Measurements from ENCODE around the gene HOXB3.
A peak's percentile ranks its signal among the peaks of the same experiment; 100 is the strongest.

Gene HOXB3

DNA sequence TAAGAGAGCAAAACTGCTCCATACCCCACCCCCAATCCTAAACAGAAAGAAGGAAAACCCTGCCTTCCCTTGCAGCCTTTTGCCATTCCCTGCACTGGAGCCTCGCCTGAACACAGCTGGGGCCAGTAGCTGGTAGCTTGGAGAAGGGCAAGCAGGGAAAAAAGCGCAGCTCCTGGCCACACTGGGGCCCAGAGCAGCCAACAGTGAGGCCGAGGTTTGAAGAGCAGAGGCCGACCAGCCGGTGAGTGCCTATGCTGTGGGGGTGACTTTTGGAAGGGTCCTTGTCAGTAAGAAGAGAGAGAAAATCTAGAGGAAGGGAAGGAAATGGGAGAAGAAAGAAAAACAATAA, 39.3 kb upstream of the HOXB3 start:
- DNase-seq, result no peak
- TF ChIP-seq POLR2A (IDR thresholded peaks at IDR 0.05; ENCODE audit: low read length), result no peak
- no peak for TF ChIP-seq GATA1 (IDR thresholded peaks at IDR 0.05; ENCODE audit: low read depth, low read length)

DNA sequence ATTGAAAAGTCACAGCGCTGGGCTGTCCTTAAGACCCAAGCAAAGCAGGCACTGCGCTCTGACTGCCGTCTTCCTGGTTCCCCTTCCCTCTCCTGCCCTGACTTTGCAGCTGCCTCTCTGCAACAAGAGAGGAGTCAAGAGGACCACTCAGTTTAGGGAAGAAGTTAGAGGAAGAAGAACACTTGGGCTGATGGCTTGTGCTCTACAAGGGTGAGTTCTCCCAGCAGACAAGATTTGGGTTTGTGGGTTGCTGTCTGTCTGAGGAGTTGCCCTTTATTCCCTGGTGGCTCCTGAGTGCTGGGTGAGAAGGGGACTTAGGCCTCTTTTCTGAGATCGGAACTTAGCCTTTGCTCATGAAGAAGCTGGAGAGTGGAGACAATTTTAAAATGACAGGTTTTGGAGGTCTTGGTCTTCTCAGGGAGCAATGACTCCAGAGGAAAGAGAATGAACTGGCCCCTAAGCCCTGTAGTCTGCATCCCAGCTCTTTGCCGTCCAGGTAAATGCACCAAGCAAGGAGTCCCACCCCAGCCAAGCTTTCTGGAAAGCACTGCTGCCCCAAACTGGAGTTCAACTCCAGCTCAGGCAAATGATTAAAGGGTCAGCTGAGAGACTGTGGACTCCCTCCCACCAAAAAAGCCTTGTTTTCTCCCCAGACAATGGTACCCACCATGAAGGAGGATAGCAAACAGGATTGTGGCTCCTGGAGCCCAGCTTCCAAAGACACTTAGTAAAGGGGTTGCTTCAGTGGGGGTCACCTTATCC, 38.8 kb upstream of the HOXB3 start:
- no peak for DNase-seq
- TF ChIP-seq GATA1 (IDR thresholded peaks at IDR 0.05; ENCODE audit: low read depth, low read length) (no peak), POLR2A (IDR thresholded peaks at IDR 0.05; ENCODE audit: low read length) (no peak)

DNA sequence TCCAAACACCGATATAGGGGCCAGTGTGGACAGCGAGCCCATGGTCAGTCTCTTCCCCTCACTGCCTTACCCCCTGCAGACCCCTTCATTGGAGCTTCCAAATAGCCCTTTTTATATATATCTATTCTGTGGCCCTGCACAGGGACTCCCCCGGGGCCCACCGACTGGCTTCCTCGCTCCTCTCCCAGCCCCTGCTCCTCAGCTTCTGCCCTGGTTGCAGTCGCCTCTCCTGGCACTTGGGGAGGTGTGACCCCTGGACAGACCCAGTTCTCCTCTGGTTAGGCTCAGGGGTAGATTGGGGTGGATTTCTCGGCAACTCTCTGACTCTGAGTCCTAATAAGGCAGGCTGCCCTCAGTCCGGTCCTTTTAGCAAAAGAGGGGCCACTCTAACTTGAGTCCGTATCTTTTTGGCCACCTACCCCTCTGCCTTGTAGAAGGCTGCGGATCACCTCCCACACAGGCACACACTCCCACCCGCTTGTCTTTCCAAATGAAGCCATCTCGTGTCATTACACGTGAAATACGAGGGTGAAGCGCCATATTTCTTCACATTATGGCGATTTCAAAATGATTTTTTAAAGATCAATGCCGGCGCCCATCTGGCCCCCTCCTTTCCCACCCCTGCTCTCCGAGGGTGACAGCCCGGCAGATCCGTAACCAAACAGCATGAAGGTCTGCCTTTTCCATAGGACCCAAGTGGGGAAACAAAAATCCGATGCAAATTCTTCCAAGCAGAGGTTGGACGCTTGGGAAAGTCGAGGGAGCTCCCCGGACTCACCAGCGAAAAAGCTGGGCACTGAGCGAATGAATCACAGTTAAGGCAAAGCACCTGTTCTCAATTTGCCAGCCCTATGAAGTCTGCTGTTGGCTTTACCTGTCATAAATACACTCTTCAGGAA, 37.8 kb upstream of the HOXB3 start:
- no peak for DNase-seq
- no peak for TF ChIP-seq POLR2A (IDR thresholded peaks at IDR 0.05; ENCODE audit: low read length)
- TF ChIP-seq GATA1 (IDR thresholded peaks at IDR 0.05; ENCODE audit: low read depth, low read length), result no peak

DNA sequence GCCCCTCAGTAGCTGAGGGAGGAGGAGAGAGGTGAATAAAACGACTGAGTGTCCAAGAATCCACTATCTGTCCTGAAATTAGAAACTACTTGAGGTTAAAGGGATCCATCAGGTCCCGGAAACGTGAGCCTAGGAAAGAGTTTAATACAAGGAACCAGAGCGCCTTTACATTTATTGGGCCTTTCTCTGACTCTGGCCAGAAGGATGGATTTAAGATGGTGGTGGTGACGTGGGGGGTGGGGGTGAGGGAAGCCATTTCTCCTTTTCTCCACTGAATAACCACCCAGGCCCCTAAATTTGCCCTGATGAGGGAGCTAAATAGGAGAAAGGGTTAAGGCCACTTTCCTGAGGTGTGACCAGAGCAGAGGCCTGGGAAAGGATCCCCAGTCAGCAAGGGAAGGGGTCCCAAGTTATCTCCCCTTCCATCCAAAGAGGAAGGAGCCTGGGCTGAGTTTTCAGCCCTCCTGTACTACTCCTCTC, 37.1 kb upstream of the HOXB3 start:
- no peak for DNase-seq
- no peak for TF ChIP-seq GATA1 (IDR thresholded peaks at IDR 0.05; ENCODE audit: low read depth, low read length)
- no peak for TF ChIP-seq POLR2A (IDR thresholded peaks at IDR 0.05; ENCODE audit: low read length)

DNA sequence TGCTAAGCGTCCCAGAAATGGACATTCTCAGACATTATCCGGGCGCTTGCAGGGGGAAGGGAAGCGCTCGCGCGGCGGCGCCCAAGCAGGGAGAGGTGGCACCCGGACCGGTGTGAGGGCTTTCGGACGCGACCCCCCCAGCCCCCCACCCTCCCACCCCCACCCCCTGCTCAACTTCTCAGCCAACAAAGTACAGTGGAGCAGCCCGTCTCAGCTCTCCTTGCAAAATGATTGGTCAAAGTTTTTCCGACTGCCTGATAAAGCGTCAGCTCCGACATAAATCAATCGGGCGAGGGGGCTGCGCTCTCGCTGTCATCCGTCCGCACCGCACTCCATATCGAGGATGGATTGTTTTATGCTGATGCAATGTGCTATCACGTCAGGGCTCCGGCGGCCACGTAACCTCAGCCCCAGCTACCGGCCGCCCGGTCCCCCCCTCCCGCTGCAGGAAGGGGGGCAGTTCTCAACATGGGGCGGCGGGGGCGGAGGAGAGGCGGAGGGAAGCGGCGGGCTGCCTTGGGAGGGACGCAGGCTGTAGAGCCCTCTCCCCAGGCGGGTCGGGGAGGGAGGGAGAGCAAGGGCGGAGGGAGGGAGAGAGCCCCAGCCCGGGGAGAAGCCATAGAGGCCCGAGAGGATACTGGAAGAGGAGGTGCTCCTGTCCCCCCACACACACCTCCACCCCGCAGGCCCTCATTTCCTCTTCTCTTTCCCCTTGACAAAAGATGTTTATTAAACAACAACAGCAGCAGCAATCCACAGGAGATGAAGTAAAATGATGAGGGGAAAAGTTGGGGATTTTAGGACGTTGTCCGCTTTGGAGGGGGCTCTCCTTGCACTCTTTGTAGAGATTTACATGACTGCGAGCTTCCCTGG, 36.4 kb upstream of the HOXB3 start, which contains the start of gene HOXB9:
Gene HOXB9, minus strand, starts transcription at position 114 of the 873 bp plus-strand sequence. Its CDS starts 89 bp downstream, at position 25.
- no peak for TF ChIP-seq GATA1 (IDR thresholded peaks at IDR 0.05; ENCODE audit: low read depth, low read length)
- DNase-seq, result peak; percentile 24 to 63

DNA sequence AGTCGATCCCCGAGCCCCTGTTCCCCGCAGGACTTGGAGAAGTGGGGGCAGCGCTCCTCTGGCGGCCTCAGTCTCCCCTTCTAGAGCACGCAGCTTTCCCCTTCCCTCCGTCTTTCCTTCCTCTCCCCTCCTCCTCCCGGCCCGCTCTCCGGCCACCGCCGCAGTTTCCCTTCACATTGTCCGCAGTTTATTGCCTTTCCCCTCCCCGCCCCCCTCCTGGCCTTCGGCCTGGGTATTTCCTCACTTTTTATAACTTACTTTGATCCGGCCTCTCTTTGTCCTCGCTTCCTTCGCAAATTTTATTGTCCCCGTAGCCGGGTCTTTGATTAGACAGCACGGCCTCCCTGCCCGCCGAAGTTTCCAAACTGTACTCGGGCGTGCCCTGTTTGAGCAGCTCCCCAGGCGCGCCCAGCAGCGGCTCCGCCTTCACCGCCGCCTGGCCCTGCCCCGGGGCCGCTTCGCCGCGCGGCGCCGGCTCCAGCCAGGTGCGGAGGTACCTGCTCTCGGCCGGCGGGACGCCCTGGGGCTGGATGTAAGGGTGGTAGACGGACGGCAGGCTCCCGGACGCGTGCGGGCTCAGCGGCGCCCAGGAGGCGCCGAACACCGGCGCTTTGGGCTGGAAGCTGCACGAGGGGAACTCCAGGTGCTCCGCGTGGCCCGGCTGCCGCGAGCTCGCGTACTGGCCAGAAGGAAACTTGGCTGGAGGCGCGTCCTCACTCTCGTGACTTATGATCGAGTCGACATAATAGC, 35.6 kb upstream of the HOXB3 start:
- TF ChIP-seq POLR2A (IDR thresholded peaks at IDR 0.05; ENCODE audit: low read length) (no peak), GATA1 (IDR thresholded peaks at IDR 0.05; ENCODE audit: low read depth, low read length) (no peak)
- DNase-seq, result peak; percentile 54 to 69

DNA sequence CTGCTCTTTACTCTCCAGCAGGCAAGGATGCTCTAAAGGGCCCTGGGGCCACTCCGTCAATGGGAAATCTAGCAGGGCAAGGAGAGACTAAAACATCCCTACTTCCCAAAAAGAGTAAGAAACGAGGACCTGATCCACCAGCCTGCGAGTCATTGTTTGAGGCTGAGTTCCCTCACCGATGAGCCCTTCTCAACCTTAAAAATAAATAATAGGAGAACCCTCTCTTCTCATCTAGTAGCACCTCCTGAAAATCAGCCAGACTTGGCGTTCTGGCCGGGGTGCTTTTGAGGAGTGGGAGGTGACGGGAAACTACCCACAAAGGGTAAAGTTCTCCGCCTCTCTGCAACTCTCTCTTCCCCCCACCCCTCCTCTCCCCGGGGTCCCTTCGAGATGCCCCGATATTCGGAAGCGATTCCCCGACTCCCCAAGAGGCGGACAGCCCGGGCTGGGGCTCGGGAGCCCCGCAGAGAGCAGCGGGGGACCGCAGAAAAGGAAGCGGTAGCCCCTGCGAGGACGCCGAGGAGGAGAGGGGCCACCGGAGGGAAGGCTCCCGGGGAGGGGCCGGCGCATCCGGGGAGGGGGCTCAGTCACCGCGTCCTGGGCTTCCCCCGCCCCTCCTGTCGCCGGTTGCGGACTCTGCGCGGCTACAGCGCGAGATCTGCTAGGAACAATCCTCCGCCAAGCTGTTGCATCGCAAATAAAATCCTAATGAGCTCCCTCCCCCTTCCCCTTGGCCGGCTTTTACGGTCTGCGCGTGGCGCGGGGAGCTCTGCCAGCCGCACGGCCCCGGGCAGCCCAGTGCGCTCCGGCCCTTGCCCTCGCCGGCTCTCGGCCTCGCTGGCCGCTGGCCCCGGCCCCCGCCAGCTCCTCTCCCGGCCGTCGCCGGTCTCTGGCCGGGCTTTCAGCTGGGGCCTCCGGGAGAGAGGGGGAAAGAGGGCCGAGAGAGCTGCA, 34.8 kb upstream of the HOXB3 start:
- no peak for TF ChIP-seq POLR2A (IDR thresholded peaks at IDR 0.05; ENCODE audit: low read length)
- TF ChIP-seq GATA1 (IDR thresholded peaks at IDR 0.05; ENCODE audit: low read depth, low read length), result no peak
- no peak for DNase-seq

DNA sequence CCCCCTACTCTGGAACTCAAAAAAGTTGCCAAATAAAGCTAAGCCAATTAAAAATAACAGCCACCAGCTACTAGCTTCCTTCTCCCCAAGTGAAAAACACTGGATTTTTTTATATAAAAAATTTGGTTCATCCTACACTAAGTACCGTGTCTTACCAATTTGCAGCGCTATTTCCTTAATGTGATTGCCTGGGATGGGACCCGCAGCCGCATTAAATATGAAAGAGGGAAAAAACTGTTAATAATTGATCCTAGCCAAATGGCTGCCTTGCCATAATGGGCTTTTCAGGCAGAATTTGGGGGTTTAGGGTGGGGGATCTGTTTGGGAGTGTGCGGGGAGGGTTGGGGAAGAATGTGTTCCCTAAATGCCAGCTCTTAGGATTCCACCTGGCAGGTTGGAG, 34.1 kb upstream of the HOXB3 start:
- TF ChIP-seq GATA1 (IDR thresholded peaks at IDR 0.05; ENCODE audit: low read depth, low read length), result no peak
- TF ChIP-seq POLR2A (IDR thresholded peaks at IDR 0.05; ENCODE audit: low read length), result no peak
- no peak for DNase-seq

DNA sequence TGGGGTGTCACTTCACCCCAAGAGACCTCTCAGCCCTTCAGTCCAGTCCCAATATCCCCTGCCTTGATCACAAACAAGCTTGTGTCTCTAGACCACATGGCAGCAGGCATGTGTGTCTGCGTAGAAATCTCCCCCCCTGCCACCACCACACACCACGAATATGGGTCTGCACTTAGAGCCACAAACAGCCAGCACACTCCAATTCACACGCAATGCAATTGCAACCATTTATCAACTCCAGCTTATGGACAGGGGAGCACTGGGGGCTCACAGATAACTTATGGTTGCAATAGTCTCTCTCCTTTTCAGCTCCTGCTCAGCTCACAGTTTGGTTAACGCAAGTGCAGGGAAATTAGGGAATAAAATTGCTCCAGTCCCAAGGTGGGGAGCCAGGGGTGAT, 33.5 kb upstream of the HOXB3 start:
- TF ChIP-seq POLR2A (IDR thresholded peaks at IDR 0.05; ENCODE audit: low read length), result no peak
- peak; percentile 37 to 58 for DNase-seq

DNA sequence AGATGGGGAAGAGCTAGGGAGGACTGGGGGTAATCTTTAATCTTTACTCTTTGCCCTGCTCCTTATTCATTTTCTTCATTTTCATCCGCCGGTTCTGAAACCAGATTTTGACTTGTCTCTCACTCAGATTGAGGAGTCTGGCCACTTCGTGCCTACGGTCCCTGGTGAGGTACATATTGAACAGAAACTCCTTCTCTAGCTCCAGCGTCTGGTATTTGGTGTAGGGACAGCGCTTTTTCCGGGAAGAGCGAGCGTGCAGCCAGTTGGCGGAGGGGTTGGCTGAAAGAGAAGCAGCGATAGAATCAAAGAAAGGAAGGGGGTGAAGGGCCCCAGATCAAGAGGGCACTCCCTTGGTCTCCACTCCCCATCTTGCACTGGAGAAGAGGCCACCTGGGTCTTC, 32.8 kb upstream of the HOXB3 start:
- no peak for TF ChIP-seq POLR2A (IDR thresholded peaks at IDR 0.05; ENCODE audit: low read length)
- TF ChIP-seq GATA1 (IDR thresholded peaks at IDR 0.05; ENCODE audit: low read depth, low read length), result no peak
- DNase-seq, result no peak

DNA sequence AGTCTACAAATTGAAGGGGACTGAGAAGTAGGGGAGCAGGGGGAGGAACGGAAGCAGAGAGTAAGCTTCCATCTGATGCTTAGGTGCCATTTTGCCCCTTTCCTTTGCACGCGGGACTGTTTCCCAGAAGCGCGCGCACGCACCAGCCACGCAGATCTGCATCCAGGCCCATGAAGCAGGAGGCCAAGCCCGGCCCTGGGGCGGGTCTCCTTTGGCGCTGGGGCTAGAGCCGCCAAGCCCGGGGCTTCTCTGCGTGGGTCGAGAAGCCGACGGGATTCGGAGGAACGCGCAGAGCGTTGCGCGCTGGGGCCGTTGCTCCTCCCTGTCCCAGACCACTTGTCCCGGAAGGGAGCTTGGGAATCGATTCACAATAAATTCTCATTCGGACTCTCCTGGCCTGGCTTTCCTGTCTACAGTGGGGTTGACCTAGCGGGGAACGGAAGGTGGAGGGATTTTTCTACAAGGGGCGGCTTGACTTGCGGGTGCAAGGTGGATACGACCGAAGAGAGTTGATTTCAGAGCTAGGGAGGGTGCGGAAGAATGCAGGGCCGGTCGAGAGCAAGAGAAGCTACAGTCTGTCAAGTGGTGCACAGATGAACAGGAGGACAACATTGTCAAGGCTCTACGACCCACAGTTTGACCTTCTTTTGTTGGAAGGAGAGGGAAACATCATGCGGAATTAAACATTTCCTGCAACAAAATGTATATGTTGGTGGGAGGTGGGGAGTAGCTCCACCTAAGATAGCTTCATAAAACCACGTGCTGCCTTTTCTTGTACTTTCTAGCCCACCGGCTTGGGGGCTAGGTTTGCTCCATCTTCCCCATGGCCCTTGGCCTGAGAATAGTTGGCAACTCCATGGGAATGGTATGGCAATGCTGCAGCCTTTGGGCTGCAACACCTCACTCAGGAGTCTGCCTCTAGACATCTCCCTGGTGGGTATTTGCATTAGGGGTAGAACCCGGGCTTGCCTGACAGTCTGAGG, 31.7 kb upstream of the HOXB3 start:
- TF ChIP-seq POLR2A (IDR thresholded peaks at IDR 0.05; ENCODE audit: low read length), result no peak
- no peak for TF ChIP-seq GATA1 (IDR thresholded peaks at IDR 0.05; ENCODE audit: low read depth, low read length)
- DNase-seq, result no peak
